Muscle of back (tissue), 11 donors: Measurements from ENCODE around the gene TLE2. TPM values are rescaled to one million over a fixed set of nuclear protein-coding genes. Genes with fewer than 3 reads are reported as not detected.
A peak's percentile ranks its signal among the peaks of the same experiment; 100 is the strongest.
"Not testable (repeated sequence)": the region's sequence is repeated elsewhere in the genome, so short reads cannot be mapped to it uniquely, and the experiment has no call there.

ENCODE experiments used
- DNase-seq, 3 donors: peaks; one replicate each; pipeline versions ENCODE4 v3.0.0 to v3.0.0-alpha.2; 2013
- polyA plus RNA-seq, 10 donors: library from polyadenylated mRNA; unstranded; fragments of 120-200 nt; gene quantifications; one replicate each; pipeline ENCODE4 v1.2.1, GENCODE V29; 2013; ENCODE audit not compliant: insufficient read length in 10 of 10

Gene TLE2
- polyA plus RNA-seq, 10 donors = 22.1 to 34.1 (median 26.1) TPM

GRCh38 chr19:3056417-3057088 lies 27.5 kb upstream of the TLE2 start:
- DNase-seq = no peak

DNA sequence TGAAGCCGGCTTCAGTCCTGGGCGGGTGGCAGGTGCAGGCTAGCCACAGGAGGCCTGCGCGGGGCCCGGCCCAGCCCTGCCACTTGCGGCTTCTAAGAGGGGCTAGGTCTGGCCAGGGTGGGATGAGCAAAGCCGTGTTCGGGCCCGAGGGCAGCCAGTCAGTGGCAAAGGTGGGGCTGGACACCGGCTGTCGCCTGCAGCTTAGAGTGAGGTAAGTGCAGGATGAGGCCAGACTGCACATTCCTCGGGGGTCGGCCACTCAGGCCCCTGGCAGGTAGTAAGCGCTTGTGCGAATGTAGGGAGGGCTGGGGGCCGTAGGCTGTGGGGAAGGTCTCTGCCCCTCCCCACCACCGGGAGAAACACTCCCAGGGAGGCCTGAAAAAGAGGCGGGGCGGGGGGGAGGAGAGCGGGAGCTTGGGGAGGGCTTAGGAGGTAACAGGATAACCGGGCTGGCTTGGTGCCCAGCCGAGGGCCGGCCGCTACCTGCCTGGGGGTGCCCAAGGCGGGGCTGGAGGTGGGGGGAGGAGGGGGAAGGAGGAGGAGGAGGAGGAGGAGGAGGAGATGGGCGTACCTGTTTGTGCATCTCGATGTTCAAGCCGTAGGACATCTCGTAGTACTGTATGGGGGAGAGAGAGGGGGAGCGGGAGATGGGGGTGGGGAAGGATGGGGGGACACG lies 26.8 kb upstream of the TLE2 start:
- DNase-seq = no peak

GRCh38 chr19:3054972-3055740 lies 26.1 kb upstream of the TLE2 start:
- DNase-seq = no peak

DNA sequence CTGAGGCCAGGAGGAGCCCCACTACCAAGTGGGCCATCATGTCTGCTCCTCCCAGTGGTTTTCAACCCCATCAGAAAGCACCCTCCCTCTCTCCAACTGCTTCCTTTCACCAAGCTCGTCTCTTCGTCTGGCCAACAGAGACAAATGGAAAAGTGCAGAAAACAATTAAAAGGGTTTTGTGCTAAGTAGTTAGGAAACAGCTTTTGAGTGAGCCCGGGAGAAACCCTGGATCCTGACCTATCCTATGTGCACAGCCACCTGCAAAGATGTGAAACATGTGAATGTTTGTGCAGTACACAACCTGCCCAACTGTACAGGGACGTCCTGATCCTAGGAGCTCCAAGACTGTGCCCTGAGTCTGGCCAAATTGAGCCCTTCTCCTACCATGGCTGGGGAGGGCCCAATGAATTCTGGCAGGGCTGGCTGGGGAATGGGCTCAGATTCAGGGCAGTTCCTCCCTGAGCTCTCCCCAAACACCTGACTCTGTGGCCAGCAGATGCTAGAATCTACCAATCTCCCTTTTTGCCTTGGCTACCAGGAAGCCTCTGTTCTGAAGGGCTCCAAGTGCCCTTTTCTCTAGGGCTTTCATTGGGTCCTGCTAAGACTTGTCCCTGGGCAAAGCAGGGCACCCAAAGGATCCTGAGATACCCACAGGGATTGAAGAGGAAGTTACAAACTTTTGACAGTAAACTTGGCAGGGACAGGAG lies 25.3 kb upstream of the TLE2 start:
- peak in 1 of 3 donors; percentile 37 for DNase-seq

GRCh38 chr19:3053780-3054179 lies 24.7 kb upstream of the TLE2 start:
- DNase-seq = no peak

DNA sequence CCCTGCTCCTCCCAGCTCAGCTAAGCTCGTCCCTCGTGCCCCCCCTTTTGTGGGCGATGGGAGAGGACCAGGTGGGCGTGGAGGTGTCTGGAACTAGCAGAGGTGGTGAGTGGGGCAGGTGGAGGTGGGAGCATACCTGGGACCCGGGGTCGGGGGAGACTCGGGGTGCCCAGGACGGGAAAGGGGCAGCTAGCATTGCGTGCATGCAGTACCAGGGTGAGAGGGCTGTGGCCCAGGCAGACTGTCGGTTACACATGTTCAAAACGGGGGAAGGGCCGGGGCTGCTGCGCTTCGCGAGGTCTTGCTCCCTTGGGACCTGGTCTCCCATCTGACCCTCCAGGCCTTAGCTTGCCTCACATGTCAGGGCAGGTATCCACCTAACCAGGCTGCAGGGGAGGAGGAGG lies 24.1 kb upstream of the TLE2 start:
- DNase-seq = no peak

GRCh38 chr19:3050016-3050415 lies 20.9 kb upstream of the TLE2 start:
- DNase-seq = not testable (repeated sequence)

GRCh38 chr19:3049089-3049488 lies 20.0 kb upstream of the TLE2 start:
- no peak for DNase-seq

- DNase-seq = no peak
These were observed 19.1 kb upstream of the TLE2 start for GRCh38 chr19:3048190-3048533.

GRCh38 chr19:3047496-3048189 lies 18.6 kb upstream of the TLE2 start:
- peak in 2 of 3 donors; percentile 53 to 77 for DNase-seq

DNA sequence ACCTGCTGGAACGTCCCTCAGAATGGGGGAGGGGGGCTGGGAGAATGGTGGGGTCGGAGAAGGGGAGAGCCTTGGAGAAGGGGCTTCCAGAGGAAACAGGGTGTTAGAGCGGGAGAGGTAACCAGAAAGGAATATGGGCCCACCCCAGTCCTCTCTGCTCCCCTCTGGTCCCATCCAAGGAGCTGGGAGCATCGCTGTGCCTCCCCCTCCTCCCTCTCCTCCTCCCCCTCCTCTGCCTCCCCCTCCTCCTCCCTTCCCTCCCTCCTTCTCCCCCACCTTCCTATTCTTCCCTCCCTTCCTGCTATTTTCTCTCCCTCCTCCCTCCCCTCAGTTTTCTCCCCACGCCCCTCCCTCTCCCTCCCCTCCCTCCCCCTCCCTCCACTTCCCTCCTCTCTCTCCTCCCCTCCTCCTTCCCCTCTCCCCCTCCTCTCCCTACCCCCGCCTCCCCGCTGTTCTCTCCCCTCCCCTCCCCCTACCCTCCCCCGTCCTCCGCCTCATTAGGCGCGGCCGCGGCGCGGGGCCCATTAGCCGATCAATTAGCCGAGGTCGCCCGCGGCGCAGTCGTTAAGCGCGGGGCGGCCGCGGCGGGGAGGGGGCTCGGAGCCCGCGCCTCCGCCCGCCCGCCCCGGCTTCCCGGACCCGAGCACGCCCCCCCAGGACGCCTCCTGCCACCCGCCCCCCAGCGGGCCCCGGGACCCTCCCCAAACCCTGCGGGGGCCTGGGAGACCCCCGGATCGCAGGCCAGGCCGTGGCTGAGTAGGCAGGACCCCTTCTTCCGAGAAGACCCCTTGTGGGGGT lies 17.8 kb upstream of the TLE2 start:
- DNase-seq = peak in 2 of 3 donors; percentile 56 to 60

DNA sequence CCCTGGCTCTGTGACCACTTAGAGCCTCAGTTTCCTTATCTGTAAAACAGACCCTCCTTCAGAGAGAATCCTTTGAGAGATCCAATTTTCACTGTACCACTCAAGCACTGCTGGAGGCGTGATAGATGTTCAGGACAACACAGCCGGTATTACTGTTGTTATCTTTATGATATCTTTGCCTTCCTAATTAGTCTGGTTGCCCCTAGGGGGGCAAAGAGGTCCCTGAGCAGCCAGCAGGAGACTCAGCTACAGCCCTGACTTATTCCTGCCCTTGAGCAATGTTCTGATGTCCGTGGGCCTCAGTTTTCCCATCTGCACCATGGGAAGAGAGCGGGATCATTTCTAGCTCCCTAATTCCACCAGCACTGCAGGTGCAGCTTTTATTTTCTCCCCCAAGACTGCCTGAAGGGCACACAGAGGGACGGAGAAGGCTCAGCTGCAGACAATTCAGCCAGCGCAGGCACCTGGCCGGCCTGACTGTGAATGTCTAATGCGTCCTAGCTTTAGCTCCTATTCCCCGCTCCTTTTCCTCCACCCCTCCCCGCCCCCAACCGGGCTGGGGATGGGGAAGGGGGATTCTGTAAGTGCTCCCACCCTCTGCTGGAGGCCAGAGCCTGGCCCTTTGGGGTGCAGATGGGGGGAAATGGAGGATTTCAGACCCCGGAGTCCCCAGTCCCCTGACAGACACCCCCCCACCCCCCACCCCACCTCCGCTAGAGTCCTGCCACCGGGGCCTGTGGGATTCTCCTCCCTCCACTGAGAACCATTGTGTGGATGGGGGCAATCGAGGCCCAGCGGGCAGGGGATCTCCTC lies 17.0 kb upstream of the TLE2 start:
- peak in 1 of 3 donors; percentile 40 for DNase-seq

DNA sequence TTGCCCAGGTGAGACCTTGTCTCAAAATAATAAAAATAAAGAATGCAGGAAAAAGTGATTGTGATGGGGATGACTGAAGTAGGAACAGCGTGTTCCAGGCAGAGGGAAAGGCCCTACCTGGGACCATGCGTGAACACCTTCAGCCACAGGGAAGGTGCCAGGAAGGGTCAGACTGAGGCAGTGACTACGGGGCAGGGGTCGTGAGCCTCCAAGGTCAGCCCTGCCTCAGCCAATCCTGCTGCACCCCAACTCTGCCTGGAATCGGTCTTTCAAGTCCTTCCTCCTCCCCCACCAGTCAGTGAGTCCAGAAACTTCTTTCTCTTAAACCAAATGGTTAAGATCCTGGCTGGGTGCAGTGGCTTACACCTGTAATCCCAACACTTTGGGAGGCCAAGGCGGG lies 16.1 kb upstream of the TLE2 start:
- DNase-seq = no peak

DNA sequence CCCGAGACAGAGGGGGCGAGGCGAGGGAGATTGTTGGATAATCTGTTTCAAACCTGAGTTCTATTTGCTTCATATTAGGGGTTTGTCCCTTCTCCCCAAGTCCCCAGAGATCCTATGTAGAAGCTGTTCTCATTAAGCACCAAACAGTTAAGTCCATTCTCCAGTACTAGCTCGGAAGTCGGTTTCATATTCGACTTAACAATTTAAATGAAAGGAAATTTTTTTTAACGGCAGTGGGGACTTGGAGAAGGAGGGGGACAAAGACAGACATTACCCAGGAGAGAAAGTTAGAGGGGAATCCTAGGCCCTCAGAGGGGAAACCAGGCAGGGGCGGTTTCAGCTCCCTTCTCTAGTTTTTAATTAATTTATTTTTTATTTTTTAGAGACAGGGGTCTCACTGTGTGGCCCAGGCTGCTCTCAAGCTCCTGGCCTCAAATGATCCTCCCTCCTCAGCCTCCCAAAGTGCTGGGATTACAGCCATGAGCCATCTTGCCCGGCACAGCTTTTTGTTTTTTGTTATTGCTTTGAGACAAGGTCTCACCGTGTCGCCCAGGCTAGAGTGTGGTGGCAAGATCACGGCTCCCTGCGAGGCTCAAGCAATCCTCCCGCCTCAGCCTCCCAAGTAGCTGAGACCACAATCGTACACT lies 13.7 kb upstream of the TLE2 start:
- peak in 1 of 3 donors; percentile 70 for DNase-seq

DNA sequence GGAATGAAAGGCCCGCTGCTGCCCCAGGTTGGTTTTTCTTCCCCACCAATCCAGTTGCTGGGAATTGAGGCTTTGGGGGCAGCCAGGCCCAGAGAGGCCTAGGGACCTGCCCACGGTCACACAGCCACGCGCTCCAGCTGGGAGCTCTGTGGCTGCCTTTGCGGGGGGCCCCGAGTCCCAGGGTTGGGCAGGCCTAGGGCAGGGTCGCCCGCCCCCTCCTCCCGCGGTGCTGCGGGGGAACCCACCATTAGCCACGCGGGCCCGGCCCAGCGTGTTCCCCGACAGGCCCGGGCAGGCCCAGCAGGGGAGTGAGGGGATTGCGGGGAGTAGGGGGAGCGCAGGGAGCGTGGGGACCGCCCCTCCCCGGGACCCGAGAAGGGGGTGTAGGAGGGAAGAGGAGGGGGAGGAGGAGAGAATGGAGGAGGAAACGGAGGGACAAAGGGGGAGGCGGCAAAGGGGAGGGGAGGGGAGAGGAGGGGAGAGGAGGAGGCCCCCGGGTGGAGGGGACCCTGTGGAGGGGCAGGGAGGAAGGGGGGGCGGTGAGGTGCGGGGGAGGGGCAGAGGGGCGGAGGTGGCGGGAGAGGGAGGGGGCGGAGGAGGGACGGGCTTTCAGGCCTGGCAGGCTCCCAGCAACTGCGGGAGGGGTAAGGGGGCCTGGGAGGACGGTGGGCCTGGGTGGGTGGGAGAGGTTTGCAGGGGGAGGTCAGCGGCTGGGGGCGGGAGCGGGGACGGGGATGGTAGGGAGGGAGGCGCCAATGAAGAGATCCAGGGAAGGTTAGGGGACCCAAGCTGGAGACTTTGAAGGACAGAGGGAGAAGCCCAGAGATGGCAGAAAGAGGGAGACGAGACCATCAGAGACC lies 12.9 kb upstream of the TLE2 start:
- peak in 1 of 3 donors; percentile 53 for DNase-seq

GRCh38 chr19:3041327-3041726 lies 12.2 kb upstream of the TLE2 start:
- DNase-seq = no peak

DNA sequence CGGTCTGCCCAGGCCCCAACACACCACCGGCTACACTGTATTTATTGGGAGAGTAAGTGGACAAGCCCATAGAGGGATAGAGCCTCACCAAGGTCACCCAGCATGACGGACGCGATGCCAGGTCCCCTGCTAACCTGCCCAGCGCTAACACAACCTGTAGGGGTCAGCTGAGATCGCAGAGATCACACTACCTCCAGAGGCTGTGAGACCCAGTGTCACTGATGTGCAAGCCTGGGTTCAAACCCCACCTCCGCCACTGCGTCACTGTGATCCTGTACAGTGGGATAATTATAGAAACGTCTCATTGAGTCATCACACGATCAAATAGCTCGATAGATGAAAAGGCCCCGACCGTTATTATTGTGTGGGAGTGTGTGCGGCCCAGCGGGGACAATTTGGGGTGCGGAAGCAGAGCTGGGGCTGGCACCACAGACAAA lies 10.6 kb upstream of the TLE2 start:
- no peak for DNase-seq

DNA sequence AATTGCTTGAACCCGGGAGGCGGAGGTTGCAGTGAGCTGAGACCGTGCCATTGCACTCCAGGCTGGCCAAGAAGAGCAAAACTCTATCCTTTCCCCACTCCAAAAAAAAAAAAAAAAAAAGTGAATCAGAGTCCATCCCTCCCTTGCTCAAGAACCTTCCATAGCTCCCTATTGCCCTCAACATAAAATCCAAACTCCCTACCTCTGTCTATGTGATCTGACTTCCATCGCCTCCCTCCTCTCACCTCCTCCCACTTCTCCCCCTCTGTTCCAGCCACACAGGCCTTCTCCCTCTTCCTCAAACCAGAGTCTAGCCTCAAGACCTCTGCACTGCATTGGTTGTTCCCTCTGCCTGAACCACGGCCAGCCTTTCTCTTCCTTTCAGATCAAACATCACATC lies 10.0 kb upstream of the TLE2 start:
- no peak for DNase-seq
